ENCODE measurements around the gene BPIFB2.
"Not testable (repeated sequence)": the region's sequence is repeated elsewhere in the genome, so short reads cannot be mapped to it uniquely, and the experiment has no call there.

The BPIFB2 gene

GRCh38 chr20:33042430-33042829 is 34.9 kb downstream of the BPIFB2 start:
- DNase-seq (ENCODE audit: low read depth): no peak

- no peak for DNase-seq (ENCODE audit: low read depth)
Measured at GRCh38 chr20:33042983-33043730, 35.7 kb downstream of the BPIFB2 start.

- DNase-seq (ENCODE audit: low read depth): no peak
Measured at GRCh38 chr20:33043731-33044181, 36.3 kb downstream of the BPIFB2 start.

- DNase-seq (ENCODE audit: low read depth): not testable (repeated sequence)
Measured at GRCh38 chr20:33045129-33045721, 37.7 kb downstream of the BPIFB2 start.

- no peak for DNase-seq (ENCODE audit: low read depth)
Measured at GRCh38 chr20:33046412-33046811, 38.9 kb downstream of the BPIFB2 start.

GRCh38 chr20:33051333-33051732 is 43.8 kb downstream of the BPIFB2 start:
- no peak for DNase-seq (ENCODE audit: low read depth)

- no peak for DNase-seq (ENCODE audit: low read depth)
Measured at GRCh38 chr20:33053291-33054106, 46.0 kb downstream of the BPIFB2 start, which contains the start of gene BPIFB3. Gene BPIFB3, plus strand, starts transcription at chr20:33053903. Its CDS starts 1,533 bp downstream, at chr20:33055436.

- DNase-seq (ENCODE audit: low read depth): no peak
Measured at GRCh38 chr20:33054381-33054780, 46.9 kb downstream of the BPIFB2 start.

- no peak for DNase-seq (ENCODE audit: low read depth)
Measured at GRCh38 chr20:33054791-33055190, 47.3 kb downstream of the BPIFB2 start.

- DNase-seq (ENCODE audit: low read depth): no peak
Measured at GRCh38 chr20:33059136-33059535, 51.6 kb downstream of the BPIFB2 start.

- no peak for DNase-seq (ENCODE audit: low read depth)
Measured at GRCh38 chr20:33059741-33060390, 52.4 kb downstream of the BPIFB2 start.

- DNase-seq (ENCODE audit: low read depth): no peak
Measured at GRCh38 chr20:33061658-33062028, 54.1 kb downstream of the BPIFB2 start.

GRCh38 chr20:33062105-33062824 is 54.8 kb downstream of the BPIFB2 start:
- DNase-seq (ENCODE audit: low read depth): no peak

GRCh38 chr20:33062825-33063149 is 55.3 kb downstream of the BPIFB2 start:
- DNase-seq (ENCODE audit: low read depth): no peak

GRCh38 chr20:33063271-33063670 is 55.8 kb downstream of the BPIFB2 start:
- no peak for DNase-seq (ENCODE audit: low read depth)

GRCh38 chr20:33064572-33065287 is 57.2 kb downstream of the BPIFB2 start:
- DNase-seq (ENCODE audit: low read depth): no peak

GRCh38 chr20:33065785-33066184 is 58.3 kb downstream of the BPIFB2 start:
- DNase-seq (ENCODE audit: low read depth): no peak

GRCh38 chr20:33067806-33068205 is 60.3 kb downstream of the BPIFB2 start:
- no peak for DNase-seq (ENCODE audit: low read depth)

GRCh38 chr20:33068251-33068939 is 60.9 kb downstream of the BPIFB2 start:
- no peak for DNase-seq (ENCODE audit: low read depth)

GRCh38 chr20:33069673-33070072 is 62.2 kb downstream of the BPIFB2 start:
- DNase-seq (ENCODE audit: low read depth): no peak

Measured in non-pigmented ciliary epithelial cell (primary cell).